ENCODE results near the gene TSPAN14. TPM values are rescaled to one million over a fixed set of nuclear protein-coding genes. Genes with fewer than 3 reads are reported as not detected.

The TSPAN14 gene
- total RNA-seq, 1 experiment from 2014 or later = 46.8 TPM

DNA sequence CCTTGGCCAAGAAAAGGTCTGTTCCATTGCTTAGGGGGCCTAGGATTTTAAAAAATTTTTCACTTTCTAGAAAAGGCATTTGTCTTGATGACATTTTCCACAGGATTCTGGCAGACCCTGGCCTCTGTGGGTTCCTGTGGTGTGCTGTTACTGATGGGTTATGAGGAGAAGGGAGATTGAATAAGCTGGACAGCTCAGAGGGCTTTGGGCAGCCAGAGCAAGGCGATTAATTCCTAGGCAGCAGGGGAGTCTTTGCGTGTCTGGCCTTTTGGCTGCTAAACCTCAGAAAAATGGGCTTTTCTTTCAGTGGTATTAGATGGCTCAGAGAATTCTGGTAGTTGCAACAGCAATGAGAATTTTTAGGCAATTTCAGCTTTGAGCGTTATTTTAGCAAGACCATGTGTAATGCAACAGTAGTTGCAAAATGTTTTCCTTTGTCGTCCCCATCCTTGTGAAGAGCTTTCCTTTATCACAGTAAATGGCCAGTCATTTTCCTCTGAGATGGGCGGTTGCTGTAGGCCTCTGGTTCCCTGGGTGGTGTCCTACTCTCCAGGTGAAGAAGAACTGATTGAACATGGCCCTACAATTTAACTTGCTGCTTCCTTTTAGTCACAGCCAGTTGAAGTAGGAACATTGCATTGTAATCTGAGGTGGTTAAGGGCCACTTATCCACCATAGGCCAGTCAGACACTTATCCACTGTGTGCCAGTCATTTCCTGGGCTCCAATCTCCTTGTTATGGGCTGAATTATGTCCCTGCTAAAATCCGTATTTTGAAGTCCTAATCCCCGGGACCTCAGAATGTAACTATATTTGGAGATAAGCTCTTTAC lies 126.7 kb downstream of the TSPAN14 start:
- no peak overlapping the region for H3K18ac ChIP-seq (ENCODE audit: insufficient read length, low read depth, low read length)
- no peaks in the 10 kb centered on the region for H4K20me1 ChIP-seq (ENCODE audit: control insufficient read depth, insufficient read depth, insufficient read length)
- no peak overlapping the region for H2BK5ac ChIP-seq (ENCODE audit: insufficient read length, low read length)
- H2BK20ac ChIP-seq (ENCODE audit: low read depth, low read length, poor library complexity, severe bottlenecking) = no peak overlapping the region
- no peaks in the 10 kb centered on the region for H3K9me3 ChIP-seq (ENCODE audit: control insufficient read depth, low read depth, low read length)
- H3K36me3 Mint-ChIP-seq (ENCODE audit: insufficient read depth in 1 of 3, low read depth in 3 of 3) = peaks cover 0 to 2% (median 0%) of the 10 kb centered on the region in 3 experiments; a peak in 3 of 7 replicates
- no peak for DNase-seq
- no peak overlapping the region for H2AK5ac ChIP-seq (ENCODE audit: insufficient read length, low read length)
- no peaks in the 10 kb centered on the region; the same call in 1 of the 2 replicates for H3K4me1 ChIP-seq (ENCODE audit: insufficient read depth, low read length)
- H3K9me3 Mint-ChIP-seq = peaks cover 4 to 5% of the 10 kb centered on the region in 2 experiments; a peak in 4 of 5 replicates
- H3K56ac ChIP-seq (ENCODE audit: insufficient read length, low read depth, low read length) = no peak overlapping the region
- H2BK120ac ChIP-seq (ENCODE audit: low read depth, low read length, poor library complexity, severe bottlenecking) = no peak overlapping the region
- H3K27ac Mint-ChIP-seq = no peak overlapping the region
- no peaks in the 10 kb centered on the region for H3K27me3 ChIP-seq (ENCODE audit: insufficient read depth, low read length)
- no peak overlapping the region for H3K4me3 Mint-ChIP-seq
- H3K23ac ChIP-seq (ENCODE audit: insufficient read length, low read depth, low read length) = no peak overlapping the region
- no peaks in the 10 kb centered on the region for H3K79me2 ChIP-seq (ENCODE audit: insufficient read depth, low read length)
- no peak overlapping the region for H2BK12ac ChIP-seq (ENCODE audit: insufficient read length, low read depth, low read length)
- H3K4me2 ChIP-seq (ENCODE audit: insufficient read depth, insufficient read length, low read length) = no peak overlapping the region
- no peak overlapping the region for H3K9ac ChIP-seq (ENCODE audit: extremely low read depth, insufficient read length, low read length)
- no peak overlapping the region for H4K5ac ChIP-seq (ENCODE audit: insufficient read length, low read depth, low read length)
- no peak overlapping the region for H3K27ac ChIP-seq (ENCODE audit: insufficient read length, low read depth, low read length)
- H2BK15ac ChIP-seq (ENCODE audit: low read depth, low read length) = no peak overlapping the region
- no peaks in the 10 kb centered on the region for H3K79me1 ChIP-seq (ENCODE audit: insufficient read depth, low read depth, low read length, poor library complexity, severe bottlenecking)
- no CpG with 5 or more reads among the region's 7 CpGs for WGBS (ENCODE audit: extremely low coverage, insufficient read length, low lambda C conversion rate)
- H4K91ac ChIP-seq (ENCODE audit: insufficient read length, low read depth, low read length) = no peak overlapping the region
- no peak overlapping the region for H3K14ac ChIP-seq (ENCODE audit: insufficient read depth, low read length)
- H2AFZ ChIP-seq (ENCODE audit: low read length) = no peak overlapping the region
- no peak overlapping the region for H3K4ac ChIP-seq (ENCODE audit: low read depth, low read length)
- H4K8ac ChIP-seq (replicated peaks; ENCODE audit: insufficient read length, low read depth, low read length) = no peak overlapping the region
- peaks cover 7% of the 10 kb centered on the region; the same call in 1 of the 2 replicates for H3K27me3 Mint-ChIP-seq (ENCODE audit: low read depth)
- peaks cover 0 to 3% of the 10 kb centered on the region in 2 experiments; a peak in 2 of 4 replicates for H3K4me1 Mint-ChIP-seq
- no peaks in the 10 kb centered on the region for H3K23me2 ChIP-seq (ENCODE audit: insufficient read length, low read depth, low read length, poor library complexity, severe bottlenecking)
- TF ChIP-seq, protein P1, sequence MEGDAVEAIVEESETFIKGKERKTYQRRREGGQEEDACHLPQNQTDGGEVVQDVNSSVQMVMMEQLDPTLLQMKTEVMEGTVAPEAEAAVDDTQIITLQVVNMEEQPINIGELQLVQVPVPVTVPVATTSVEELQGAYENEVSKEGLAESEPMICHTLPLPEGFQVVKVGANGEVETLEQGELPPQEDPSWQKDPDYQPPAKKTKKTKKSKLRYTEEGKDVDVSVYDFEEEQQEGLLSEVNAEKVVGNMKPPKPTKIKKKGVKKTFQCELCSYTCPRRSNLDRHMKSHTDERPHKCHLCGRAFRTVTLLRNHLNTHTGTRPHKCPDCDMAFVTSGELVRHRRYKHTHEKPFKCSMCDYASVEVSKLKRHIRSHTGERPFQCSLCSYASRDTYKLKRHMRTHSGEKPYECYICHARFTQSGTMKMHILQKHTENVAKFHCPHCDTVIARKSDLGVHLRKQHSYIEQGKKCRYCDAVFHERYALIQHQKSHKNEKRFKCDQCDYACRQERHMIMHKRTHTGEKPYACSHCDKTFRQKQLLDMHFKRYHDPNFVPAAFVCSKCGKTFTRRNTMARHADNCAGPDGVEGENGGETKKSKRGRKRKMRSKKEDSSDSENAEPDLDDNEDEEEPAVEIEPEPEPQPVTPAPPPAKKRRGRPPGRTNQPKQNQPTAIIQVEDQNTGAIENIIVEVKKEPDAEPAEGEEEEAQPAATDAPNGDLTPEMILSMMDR (conservative IDR thresholded peaks at IDR 0.05) = no peak
- no peak overlapping the region for H3T11ph ChIP-seq (ENCODE audit: low read length)
